Ishikawa (cell line): ENCODE results near the gene SACS.

Experiments
- CEBPB ChIP-seq: IDR thresholded peaks from 2 replicates; pipeline ENCODE4 v1.6.1; 2012
- CREB1 ChIP-seq: IDR thresholded peaks from 2 replicates; pipeline ENCODE4 v1.6.1; 2012; ENCODE audit warnings: low read depth
- EGR1 ChIP-seq: IDR thresholded peaks from 2 replicates; pipeline ENCODE4 v1.6.1; 2012
- EP300 ChIP-seq: IDR thresholded peaks from 2 replicates; pipeline ENCODE4 v1.6.1; 2012; ENCODE audit warnings: borderline replicate concordance
- FOXM1 ChIP-seq: IDR thresholded peaks from 2 replicates; pipeline ENCODE4 v1.6.1; 2012; ENCODE audit warnings: low read depth, borderline replicate concordance
- NFIC ChIP-seq: IDR thresholded peaks from 2 replicates; pipeline ENCODE4 v1.6.1; 2012
- RAD21 ChIP-seq: IDR thresholded peaks from 2 replicates; pipeline ENCODE4 v1.6.1; 2012; ENCODE audit warnings: low read depth
- TAF1 ChIP-seq: IDR thresholded peaks from 2 replicates; pipeline ENCODE4 v1.6.1; 2012; ENCODE audit warnings: low read depth, mild to moderate bottlenecking
- TCF12 ChIP-seq: IDR thresholded peaks from 2 replicates; pipeline ENCODE4 v1.6.1; 2012; ENCODE audit warnings: low read depth
- TEAD4 ChIP-seq: IDR thresholded peaks from 2 replicates; pipeline ENCODE4 v1.6.1; 2012
- YY1 ChIP-seq: IDR thresholded peaks from 2 replicates; pipeline ENCODE4 v1.6.1; 2012; ENCODE audit warnings: low read depth
- ZBTB7A ChIP-seq: IDR thresholded peaks from 2 replicates; pipeline ENCODE4 v1.6.1; 2012; ENCODE audit warnings: low read depth
- TF ChIP-seq, protein P1 (sequence below): IDR thresholded peaks from 2 replicates; pipeline ENCODE4 v1.6.1; 2012
- TF ChIP-seq, protein P2 (sequence below): IDR thresholded peaks from 2 replicates; pipeline ENCODE4 v1.6.1; 2012; ENCODE audit warnings: low read depth, mild to moderate bottlenecking
- TF ChIP-seq, protein P3 (sequence below): IDR thresholded peaks from 2 replicates; pipeline ENCODE4 v1.6.1; 2012

SACS gene

DNA sequence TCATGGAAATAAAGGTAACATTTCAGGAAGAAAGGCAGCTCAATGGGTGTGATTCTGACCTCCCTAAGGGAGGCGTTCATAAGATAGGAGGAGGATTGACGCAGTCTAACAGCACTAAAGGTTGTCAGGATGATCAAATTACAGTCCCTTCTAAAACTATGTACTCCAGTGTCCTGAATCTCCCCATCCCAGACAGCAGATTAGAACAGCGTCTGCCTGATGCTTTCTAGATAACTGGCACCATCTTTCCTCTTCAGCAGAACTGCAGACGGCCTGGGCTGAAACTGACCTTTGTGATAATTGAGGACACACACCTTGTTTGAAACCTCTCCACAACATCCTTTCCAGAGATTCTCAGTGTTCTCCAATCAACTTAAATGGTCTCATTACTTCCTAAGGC is 25.5 kb upstream of the SACS start:
- TF ChIP-seq TEAD4 (no peak), YY1 (no peak), NFIC (no peak), FOXM1 (no peak), CEBPB (no peak), ZBTB7A (no peak), CREB1 (no peak), TAF1 (no peak), TCF12 (no peak), EGR1 (no peak), EP300 (no peak), RAD21 (no peak)
- TF ChIP-seq, protein P1, sequence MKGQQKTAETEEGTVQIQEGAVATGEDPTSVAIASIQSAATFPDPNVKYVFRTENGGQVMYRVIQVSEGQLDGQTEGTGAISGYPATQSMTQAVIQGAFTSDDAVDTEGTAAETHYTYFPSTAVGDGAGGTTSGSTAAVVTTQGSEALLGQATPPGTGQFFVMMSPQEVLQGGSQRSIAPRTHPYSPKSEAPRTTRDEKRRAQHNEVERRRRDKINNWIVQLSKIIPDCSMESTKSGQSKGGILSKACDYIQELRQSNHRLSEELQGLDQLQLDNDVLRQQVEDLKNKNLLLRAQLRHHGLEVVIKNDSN: no peak
- TF ChIP-seq, protein P2, sequence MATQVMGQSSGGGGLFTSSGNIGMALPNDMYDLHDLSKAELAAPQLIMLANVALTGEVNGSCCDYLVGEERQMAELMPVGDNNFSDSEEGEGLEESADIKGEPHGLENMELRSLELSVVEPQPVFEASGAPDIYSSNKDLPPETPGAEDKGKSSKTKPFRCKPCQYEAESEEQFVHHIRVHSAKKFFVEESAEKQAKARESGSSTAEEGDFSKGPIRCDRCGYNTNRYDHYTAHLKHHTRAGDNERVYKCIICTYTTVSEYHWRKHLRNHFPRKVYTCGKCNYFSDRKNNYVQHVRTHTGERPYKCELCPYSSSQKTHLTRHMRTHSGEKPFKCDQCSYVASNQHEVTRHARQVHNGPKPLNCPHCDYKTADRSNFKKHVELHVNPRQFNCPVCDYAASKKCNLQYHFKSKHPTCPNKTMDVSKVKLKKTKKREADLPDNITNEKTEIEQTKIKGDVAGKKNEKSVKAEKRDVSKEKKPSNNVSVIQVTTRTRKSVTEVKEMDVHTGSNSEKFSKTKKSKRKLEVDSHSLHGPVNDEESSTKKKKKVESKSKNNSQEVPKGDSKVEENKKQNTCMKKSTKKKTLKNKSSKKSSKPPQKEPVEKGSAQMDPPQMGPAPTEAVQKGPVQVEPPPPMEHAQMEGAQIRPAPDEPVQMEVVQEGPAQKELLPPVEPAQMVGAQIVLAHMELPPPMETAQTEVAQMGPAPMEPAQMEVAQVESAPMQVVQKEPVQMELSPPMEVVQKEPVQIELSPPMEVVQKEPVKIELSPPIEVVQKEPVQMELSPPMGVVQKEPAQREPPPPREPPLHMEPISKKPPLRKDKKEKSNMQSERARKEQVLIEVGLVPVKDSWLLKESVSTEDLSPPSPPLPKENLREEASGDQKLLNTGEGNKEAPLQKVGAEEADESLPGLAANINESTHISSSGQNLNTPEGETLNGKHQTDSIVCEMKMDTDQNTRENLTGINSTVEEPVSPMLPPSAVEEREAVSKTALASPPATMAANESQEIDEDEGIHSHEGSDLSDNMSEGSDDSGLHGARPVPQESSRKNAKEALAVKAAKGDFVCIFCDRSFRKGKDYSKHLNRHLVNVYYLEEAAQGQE: no peak
- TF ChIP-seq, protein P3, sequence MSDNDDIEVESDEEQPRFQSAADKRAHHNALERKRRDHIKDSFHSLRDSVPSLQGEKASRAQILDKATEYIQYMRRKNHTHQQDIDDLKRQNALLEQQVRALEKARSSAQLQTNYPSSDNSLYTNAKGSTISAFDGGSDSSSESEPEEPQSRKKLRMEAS: no peak

DNA sequence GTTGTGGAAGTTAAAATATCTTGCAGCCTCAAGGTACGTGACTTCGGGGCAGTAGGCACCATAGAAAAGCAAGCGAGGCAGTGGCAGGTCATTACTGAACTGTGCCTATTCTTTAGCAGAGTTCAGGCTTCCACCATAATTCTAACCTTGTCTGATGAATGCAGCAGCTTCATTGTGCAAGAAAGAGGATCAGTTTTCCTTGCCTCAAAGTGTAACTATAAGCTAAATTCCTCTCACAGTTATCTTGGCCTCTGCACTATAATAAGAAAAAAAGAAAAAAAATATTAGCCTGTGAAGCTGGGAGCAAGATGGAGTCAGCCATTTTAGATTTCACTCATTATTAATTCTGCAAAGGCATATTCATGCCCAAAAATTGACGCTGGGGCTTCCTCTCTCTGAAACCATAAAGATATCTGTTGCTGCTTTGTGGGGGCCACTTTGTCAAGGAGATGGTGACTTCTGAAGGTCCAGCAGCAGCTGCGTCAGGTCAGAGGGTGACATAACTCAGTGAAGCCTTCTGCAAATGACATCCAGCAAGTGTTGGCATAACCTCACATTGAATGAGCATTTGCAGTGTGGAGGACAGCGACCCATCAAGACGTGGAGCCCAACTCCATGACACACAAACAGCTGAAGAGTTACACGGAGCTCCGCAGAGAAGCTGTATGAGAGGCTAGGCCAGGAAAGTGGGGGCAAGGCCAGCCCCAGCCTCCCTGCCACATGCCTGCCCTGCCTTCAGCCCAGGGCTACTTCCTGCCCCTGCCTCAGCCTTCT is 23.1 kb upstream of the SACS start:
- TF ChIP-seq ZBTB7A (no peak), TAF1 (no peak), RAD21 (no peak), EP300 (no peak), CREB1 (no peak), FOXM1 (no peak), EGR1 (no peak), TEAD4 (no peak), CEBPB (no peak), YY1 (no peak), NFIC (no peak), TCF12 (no peak)
- TF ChIP-seq, protein P1: no peak
- TF ChIP-seq, protein P2: no peak
- TF ChIP-seq, protein P3: no peak

DNA sequence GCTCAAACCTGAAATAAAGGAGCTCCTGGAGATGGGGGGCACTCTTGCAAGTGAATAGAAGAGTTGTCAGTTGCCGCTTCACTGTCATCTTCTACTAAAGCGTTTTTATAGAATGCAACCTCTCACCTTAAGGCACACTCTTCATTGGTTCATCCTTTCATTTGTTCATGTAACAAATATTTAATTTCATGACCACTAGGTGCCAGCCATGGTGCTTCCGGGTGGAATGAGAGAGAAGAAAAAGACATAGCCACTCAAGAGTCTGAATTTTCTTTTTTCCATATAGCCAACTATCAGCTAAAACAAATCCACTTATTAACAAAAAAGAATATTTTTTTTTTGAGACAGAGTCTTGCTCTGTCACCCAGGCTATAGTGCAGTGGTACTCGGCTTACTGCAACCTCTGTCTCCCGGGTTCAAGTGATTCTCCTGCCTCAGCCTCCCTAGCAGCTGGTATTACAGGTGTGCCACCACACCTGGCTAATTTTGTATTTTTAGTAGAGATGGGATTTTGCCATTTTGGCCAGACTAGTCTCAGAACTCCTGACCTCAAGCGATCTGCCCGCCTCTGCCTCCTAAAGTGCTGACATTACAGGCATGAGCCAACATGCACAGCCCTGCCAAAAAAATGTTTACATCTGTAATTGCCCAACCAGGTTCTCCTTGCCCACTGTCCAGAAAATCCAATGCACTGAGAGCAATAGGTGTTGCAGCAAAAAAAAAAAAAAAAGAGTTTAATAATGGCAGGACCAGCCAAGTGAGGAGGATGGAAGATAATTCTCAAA is 22.1 kb upstream of the SACS start:
- no peak for TF ChIP-seq YY1
- no peak for TF ChIP-seq TEAD4
- TF ChIP-seq, protein P3: no peak
- TF ChIP-seq TCF12: no peak
- no peak for TF ChIP-seq FOXM1
- TF ChIP-seq EP300: no peak
- TF ChIP-seq CEBPB: no peak
- no peak for TF ChIP-seq TAF1
- TF ChIP-seq, protein P2: no peak
- TF ChIP-seq ZBTB7A: no peak
- no peak for TF ChIP-seq NFIC

DNA sequence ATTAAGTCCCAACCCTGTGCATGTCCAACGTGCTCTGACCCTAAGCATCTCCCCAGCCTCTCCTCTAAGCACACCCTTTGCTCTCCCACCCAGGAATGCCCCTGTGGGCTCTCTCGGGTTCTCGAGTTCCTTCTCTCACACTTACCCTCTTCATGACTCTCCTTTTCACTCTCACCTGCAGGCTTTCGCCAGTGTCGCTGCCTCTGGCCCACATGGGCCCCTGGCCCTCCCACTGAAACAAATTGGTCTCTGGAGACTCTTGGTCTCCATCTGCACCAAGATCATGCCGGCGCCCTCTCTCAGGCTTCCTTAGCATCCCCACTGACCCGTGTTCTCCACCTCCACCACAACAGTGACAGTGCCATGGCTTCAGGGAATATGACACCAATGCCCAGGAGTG is 19.6 kb upstream of the SACS start:
- TF ChIP-seq, protein P2: no peak
- TF ChIP-seq ZBTB7A: no peak
- TF ChIP-seq CREB1: no peak
- no peak for TF ChIP-seq CEBPB
- TF ChIP-seq RAD21: no peak
- no peak for TF ChIP-seq NFIC
- no peak for TF ChIP-seq TAF1
- TF ChIP-seq TCF12: no peak
